Skeletal muscle cell (primary cell): Measurements from ENCODE around the gene GPI.
"Not testable (repeated sequence)": the region's sequence is repeated elsewhere in the genome, so short reads cannot be mapped to it uniquely, and the experiment has no call there.

Experiments used
- DNase-seq: peaks from one replicate; pipeline ENCODE4 v3.0.0-alpha.2; 2010; ENCODE audit warnings: low read depth
- H3K4me3 ChIP-seq: 2 replicates; pipeline ENCODE4 v1.5.1; 2011; ENCODE audit warnings: low read depth, mild to moderate bottlenecking, control low read depth, low read length, moderate library complexity

The GPI gene

GRCh38 chr19:34393629-34394028, 28.6 kb downstream of the GPI start:
- H3K4me3 ChIP-seq, result no peak overlapping the region
- DNase-seq, result peak; percentile 49

GRCh38 chr19:34397853-34398252, 32.9 kb downstream of the GPI start:
- H3K4me3 ChIP-seq, result no peak overlapping the region
- no peak for DNase-seq

- H3K4me3 ChIP-seq, result no peak overlapping the region
- DNase-seq, result no peak
These were observed 34.9 kb downstream of the GPI start for GRCh38 chr19:34399886-34400285.

- H3K4me3 ChIP-seq, DNase-seq: not testable (repeated sequence)
These were observed 35.8 kb downstream of the GPI start for GRCh38 chr19:34400844-34401243.

GRCh38 chr19:34402074-34402600, 37.1 kb downstream of the GPI start:
- DNase-seq, result no peak
- H3K4me3 ChIP-seq, result no peak overlapping the region

GRCh38 chr19:34403784-34404108, 38.8 kb downstream of the GPI start:
- no peak for DNase-seq

GRCh38 chr19:34404109-34404909, 39.3 kb downstream of the GPI start, which contains the start of gene PDCD2L:
Gene PDCD2L, plus strand, starts transcription at chr19:34404399. Its CDS starts 32 bp downstream, at chr19:34404431.
- peak within 1 kb of the TSS; percentile 98 for H3K4me3 ChIP-seq
- peak; percentile 37 for DNase-seq

More at GRCh38 chr19:34403784-34404108, 38.8 kb downstream of the GPI start:
- H3K4me3 ChIP-seq, result peak overlapping the region; percentile 98

- DNase-seq, result no peak
- no peak overlapping the region for H3K4me3 ChIP-seq
These were observed 41.1 kb downstream of the GPI start for GRCh38 chr19:34405892-34406660.

GRCh38 chr19:34408411-34408810, 43.4 kb downstream of the GPI start:
- H3K4me3 ChIP-seq, result no peak overlapping the region
- no peak for DNase-seq

GRCh38 chr19:34409189-34410164, 44.5 kb downstream of the GPI start:
- no peak overlapping the region for H3K4me3 ChIP-seq
- DNase-seq, result no peak

- no peak for DNase-seq
- no peak overlapping the region for H3K4me3 ChIP-seq
These were observed 46.2 kb downstream of the GPI start for GRCh38 chr19:34411216-34411615.

- DNase-seq, result no peak
- H3K4me3 ChIP-seq, result no peak overlapping the region
These were observed 51.1 kb downstream of the GPI start for GRCh38 chr19:34416021-34416545.

- no peak for DNase-seq
- no peak overlapping the region for H3K4me3 ChIP-seq
These were observed 53.3 kb downstream of the GPI start for GRCh38 chr19:34418300-34418699.

GRCh38 chr19:34426096-34426661, 61.2 kb downstream of the GPI start:
- H3K4me3 ChIP-seq, result no peak overlapping the region
- no peak for DNase-seq

GRCh38 chr19:34428549-34429285, 63.7 kb downstream of the GPI start:
- DNase-seq, result no peak
- peak overlapping the region; percentile 94 for H3K4me3 ChIP-seq

GRCh38 chr19:34429553-34429952, 64.6 kb downstream of the GPI start:
- no peak for DNase-seq
- peak overlapping the region; percentile 94 for H3K4me3 ChIP-seq

- no peak overlapping the region for H3K4me3 ChIP-seq
These were observed 66.0 kb downstream of the GPI start for GRCh38 chr19:34430738-34431625.

More at GRCh38 chr19:34430738-34431625, 66.0 kb downstream of the GPI start:
- DNase-seq, result peak; percentile 6
